Measurements from ENCODE around the gene ASB1.
"Not testable (repeated sequence)": the region's sequence is repeated elsewhere in the genome, so short reads cannot be mapped to it uniquely, and the experiment has no call there.

ASB1 gene

GRCh38 chr2:238404406-238405216, 22.1 kb upstream of the ASB1 start:
- DNase-seq, result peak; percentile 28

DNA sequence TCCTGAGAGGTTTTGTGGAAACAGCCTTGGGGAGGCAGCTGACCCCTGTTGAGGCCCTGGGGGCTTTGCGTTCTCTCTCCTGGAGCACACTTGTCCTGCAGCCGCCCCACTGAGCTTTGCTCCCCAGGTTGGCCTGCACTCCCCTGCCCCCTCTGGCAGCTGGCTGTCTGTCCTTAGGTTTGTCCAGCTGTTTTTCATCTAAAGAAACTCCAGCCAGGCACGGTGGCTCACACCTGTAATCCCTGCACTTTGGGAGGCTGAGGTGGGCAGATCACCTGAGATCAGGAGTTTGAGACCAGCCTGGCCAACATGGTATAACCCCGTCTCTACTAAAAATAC, 21.5 kb upstream of the ASB1 start:
- not testable (repeated sequence) for DNase-seq

DNA sequence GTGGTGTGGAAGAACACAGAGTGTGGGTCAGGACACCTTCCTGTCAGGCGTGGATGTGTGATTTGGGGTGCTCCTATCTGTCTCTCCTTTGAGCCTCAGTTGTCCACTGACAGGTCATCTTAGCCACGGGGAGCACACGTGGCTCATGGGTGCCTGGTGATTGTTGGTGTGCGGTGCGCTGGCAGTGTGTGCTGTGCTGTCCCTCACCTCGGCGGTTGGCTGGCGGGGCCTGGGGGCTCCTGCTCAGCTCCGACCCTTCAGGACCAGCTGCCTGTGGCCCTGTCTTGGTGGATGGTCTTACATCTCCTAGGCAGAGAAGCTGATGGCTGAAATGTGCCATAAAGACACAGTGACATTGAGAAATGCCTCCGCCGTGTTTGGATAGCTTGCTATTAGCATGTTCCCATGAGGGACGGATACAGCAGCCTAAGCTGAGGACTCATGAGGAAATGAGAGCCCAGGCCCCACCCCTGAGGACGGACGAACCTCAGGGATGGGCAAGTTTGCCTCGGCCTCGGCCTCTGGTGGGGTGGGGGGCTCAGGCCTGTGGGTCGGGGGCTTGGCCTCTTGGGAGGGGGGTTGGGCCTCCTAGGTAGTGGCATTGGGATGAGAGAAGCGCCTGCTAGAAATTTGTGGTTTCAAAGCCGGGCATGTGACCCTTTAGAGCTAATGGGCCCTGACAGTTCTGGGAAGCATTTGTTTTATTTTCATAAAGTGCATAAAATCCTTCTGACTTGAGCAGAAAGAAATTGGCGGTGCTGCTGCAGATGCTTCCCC, 20.3 kb upstream of the ASB1 start:
- DNase-seq, result no peak

DNA sequence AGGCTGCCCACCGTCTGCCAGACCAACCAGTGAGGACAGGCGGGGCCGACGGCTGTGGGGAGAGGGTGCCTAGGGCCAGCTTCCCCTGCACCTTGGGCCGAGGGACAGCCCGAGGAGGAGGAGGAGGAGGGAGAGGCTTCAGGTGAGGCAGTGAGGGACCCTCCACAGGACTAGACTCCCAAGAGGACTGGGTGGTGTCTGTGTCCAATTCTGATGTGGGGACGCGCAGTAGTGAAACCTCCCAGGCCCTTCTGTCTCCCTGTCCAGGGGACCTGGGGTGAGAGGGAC, 19.8 kb upstream of the ASB1 start:
- no peak for DNase-seq

- no peak for DNase-seq
These were observed 19.2 kb upstream of the ASB1 start for GRCh38 chr2:238407566-238407965.

DNA sequence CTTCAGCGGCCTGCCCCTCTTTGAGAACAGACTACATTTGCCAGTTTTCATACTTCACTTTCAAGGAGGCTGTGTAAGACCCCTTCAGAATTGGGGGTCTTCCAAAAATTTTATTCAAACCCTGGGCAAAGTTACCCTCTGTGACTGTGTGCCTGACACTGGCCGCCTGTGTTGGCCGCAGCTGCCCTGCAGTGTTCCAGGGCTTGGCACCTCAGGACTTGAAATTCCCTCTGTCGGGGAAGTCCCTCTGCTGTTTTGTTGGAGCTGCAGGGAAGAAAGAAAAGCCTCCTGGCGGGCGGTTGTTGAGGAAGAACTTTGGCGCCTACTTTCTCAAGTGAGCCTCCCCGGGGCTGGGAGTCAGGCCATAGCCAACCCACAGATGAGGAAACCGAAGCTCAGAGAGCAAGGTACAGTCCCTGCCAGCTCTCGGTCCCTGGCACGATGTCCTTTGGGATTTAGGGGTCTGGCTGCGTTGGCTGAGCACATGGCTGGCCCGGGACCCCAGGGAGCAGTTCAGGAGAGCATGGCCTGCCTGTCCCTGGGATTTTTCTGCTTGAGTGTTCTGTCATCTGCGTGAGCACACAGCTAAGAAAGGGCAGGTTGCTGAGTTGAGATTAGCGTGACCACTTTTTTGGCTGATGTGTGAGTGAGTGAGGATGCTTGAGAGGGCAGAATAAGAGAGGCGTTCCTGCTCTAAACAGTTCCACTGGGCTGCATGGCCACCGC, 17.9 kb upstream of the ASB1 start:
- no peak for DNase-seq

DNA sequence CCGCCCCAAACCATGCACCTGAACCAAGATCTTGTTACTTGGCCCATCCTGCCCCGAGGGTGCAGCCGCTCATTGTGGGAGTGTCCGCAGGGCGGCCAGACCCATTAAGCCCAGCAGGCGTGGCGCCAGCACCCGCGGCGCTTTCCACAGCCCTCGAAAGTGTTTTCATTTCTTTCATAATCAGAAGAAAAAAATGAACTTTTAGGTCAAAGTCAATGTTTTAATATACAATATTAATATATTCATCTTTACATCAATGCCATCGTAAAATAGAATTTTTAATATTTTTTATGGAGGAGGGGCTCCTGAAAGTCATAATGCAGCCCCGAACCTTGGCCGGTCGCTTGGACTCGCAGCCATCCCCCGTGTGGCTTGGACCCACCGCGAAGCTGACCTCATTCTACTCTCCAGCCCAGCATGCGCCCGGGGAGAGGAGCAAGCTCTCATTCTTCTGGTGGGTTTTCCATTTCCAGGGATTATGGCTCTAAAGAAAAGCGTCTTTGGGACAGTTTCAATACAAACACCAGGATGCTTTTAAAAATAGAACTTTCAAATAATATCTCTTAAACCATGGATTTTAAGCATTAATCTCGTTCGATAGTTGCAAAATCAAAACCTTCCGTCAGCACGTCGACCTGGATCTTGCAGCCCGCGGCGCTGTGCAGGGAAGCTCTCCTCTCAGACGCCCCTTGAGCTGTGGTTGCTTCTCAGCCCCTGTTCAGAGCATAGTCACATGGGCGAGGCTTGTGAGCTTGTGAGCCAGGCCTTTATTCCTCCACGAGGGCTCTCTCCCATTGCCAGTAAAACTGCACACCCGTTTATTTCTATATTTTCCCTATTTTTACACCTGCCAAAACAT, 17.2 kb upstream of the ASB1 start:
- no peak for DNase-seq

- no peak for DNase-seq
These were observed 14.5 kb upstream of the ASB1 start for GRCh38 chr2:238412067-238412767.

GRCh38 chr2:238413368-238413767, 13.4 kb upstream of the ASB1 start:
- DNase-seq, result no peak

- no peak for DNase-seq
These were observed 11.5 kb upstream of the ASB1 start for GRCh38 chr2:238415036-238415764.

DNA sequence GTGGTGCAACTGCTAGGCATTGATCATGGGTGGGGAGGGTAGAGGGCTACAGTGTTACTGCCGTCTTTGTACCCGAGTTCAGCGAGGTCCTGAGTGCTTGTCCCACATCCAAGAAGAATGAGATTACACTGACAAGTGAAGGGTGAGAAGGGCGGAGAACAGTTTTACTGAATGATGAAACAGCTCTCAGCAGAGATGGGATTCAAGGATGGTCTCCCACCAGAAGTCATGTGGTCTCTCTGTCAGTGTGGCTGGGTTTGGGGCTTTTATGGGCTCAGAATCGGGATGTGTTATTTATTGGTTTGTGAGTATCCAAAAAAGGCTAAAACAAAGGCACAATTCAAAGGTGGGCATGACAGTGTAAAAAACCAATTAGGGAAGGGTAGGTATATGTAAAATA, 10.8 kb upstream of the ASB1 start:
- DNase-seq, result no peak

- no peak for DNase-seq
These were observed 8.3 kb upstream of the ASB1 start for GRCh38 chr2:238418196-238418998.

DNA sequence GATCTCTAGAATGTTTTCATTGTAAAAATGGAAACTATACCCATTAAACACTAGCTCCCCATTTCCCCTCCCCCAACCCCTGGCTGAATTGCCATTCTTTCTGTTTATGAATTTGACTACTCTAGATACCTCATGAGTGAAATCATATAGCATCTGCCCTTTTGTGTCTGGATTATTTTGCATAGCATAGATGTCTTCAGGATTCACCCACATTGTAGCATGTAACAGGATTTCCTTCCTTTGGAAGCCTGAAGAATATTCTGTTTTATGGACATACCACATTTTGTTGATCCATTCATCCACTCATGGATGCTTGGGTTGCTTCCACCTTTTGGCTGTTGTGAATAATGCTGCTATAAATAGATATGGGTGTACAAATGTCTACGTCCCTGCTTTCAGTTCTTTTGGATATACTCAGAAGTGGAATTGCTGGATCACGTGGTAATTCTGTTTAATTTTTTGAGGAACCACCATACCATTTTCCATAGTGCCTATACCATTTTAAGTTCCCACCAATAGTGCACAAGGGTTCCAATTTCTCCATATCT, 7.7 kb upstream of the ASB1 start:
- no peak for DNase-seq

GRCh38 chr2:238420442-238420841, 6.3 kb upstream of the ASB1 start:
- no peak for DNase-seq

DNA sequence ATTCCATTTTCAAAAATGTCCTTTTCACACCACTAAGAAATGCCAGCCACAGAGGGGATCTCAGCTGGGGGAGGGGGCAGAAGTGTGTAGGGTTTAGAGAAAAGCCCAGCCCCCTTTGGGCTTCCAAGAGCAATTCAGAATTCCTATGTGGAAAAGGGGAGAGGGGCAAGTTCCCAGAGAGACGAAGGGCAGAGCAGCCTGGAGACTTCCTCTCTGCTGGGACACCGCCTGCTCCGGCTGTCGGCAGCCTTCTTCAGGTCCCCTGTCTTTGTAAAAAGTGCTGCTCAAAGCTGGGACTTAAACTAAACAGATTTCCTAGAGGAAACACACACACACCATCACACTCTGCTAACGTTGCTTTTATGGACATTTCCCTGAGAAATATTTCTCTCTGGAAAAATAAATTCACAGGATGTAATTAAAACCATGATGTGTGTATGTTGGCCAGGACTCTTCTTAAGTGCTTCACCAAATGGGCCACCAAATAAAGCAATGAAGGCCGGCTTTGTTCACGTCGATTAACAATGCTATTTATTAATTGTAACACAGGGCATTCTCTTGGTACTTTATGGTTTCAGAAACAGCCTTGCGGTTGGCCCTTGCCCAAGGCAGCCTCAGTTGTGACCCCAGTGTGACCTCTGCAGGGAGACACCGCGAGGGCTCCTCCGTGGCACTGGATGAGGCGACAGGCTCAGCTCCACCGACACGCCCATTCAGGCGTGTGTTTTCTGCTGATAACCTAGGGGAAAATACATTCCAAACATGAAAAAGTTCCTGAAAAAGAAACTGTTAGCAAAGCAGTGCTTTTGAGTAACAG, 5.6 kb upstream of the ASB1 start:
- DNase-seq, result no peak

DNA sequence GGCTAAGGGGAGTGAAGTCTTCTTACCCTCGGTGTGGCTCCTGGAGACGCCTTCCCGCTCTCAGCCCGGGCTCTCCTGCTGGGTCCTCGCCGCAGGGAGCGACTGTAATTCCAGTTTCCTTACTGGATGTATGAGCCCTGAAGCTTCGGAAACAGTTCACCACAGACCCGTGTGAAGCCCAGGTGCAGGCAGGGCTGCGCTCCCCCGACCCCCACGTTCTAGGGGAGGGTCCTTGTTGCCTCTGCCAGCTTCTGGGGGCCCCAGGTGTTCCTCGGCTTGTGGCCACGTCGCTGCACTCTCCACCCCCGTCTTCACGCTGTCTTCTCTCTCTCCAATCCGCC, 5.1 kb upstream of the ASB1 start:
- DNase-seq, result no peak

- DNase-seq, result no peak
These were observed 4.4 kb upstream of the ASB1 start for GRCh38 chr2:238422285-238422684.

DNA sequence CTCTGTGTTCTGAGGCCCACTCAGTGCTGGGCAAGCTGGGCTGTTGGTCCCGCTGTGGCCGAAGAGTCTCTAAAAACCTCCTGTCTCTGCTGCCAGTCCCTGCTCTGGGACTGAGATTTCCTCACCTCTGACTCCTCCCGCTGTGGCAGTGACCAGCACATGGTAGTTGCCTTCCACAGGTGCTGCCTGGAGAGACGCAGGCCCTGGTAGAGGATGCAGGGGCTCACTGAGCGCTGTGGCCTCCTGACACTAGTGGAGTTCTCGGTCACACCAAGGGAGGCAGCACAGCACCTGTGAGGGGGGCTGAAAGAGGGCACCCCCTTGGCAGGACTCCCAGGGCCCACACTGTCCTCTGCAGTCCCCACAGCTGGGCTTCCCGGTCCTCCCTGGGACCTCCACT, 3.8 kb upstream of the ASB1 start:
- no peak for DNase-seq

DNA sequence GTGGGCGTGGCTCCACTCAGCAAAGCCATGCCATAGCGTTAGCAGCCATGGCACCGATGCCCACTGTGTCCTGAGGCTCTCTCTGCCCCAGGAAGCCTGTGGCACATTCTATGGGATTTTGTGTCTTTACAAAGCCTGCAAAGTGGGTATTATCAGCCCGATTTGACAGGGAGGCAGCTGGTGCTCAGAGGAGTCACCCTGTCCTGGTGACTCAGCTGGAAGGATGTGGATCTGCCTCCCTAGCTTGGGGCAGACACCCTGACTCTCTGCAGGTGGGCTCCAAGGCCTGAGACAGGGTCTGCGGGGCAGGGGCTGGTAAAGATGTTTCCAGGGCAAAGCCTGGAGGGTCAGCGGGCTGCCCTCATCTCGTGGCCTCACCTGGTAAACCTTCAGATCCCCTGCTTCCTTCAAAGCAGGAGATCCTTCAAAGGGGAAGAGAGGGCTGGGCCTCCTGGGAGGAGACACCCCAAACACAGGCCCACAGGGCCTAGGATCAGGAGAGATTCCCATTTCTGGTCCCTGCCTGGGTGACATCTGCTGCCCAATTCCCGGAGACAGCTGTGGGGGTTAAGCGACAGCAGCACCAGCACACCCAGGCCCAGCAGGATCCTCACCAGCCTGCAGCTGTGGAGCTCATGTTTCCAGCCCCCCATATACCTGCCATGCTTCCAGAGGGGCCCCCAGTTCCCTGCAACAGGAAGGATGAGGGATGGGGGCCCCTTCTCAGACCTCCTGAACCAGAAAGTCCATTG, 3.0 kb upstream of the ASB1 start:
- no peak for DNase-seq

Measured in NCI-H774 (cell line).